ENCODE measurements around the gene HMGB3. TPM values are rescaled to one million over a fixed set of nuclear protein-coding genes. Genes with fewer than 3 reads are reported as not detected.
"Not testable (repeated sequence)": the region's sequence is repeated elsewhere in the genome, so short reads cannot be mapped to it uniquely, and the experiment has no call there.

HMGB3 gene
- total RNA-seq, 1 experiment from 2014 or later, result 251 TPM

DNA sequence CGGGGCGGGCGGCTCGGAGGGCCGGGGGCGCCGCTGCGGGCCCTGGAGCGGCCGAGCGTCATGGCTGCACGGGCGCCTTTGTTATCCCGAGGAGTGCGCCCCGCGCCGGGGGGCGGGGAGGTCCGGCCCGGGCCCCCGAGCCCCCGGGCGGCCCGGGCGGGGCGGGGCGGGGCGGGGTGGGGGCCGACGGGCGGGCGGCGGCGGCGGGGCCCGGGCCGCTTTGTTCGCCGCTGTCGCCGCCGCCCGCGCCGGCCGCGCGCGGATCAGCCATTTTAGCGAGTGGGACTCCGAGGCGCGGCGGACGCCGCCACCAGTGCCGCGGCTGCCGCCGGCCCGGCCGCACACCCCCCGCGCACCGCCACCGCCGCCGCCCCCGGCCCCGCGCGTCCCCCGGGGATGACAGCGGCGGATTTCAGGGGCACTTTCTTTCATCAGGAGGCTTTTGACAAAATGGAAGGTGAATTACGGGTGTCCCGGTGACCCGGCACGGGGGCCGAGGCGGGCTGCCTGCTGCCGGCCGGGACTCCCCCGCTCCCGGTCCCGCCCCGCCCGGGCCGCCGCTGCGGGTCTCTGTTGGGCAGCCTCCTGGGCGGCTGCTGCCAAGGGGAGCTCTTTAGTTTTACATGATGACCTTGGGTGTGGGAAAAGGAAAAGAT, 1.2 kb downstream of the HMGB3 start:
- Histone ChIP-seq H3K36me3 (ENCODE audit: control insufficient read depth, insufficient read depth, low read length) (peaks cover 10% of the 10 kb centered on the region), H3K27ac (ENCODE audit: low read length) (peak overlapping the region; percentile 77), H3K9me3 (ENCODE audit: control insufficient read depth, insufficient read depth, low read depth, low read length) (no peaks in the 10 kb centered on the region), H3K4me3 (ENCODE audit: low read depth in 2 of 2, low read length in 2 of 2) (peak overlapping the region; percentile 67 to 73), H3K4me1 (ENCODE audit: control insufficient read depth, insufficient read depth, low read length) (peaks cover 20% of the 10 kb centered on the region), H3K27me3 (ENCODE audit: control insufficient read depth, insufficient read depth, low read length) (no peaks in the 10 kb centered on the region)
- DNase-seq (ENCODE audit: low read depth, low spot score), result no peak
- peak; percentile 24 for ATAC-seq
- in situ Hi-C loops (cut with HindIII; ENCODE audit: low pct_unique_long_range_greater_than_20kb, low sequenced_read_pairs) (no loop called here), intact Hi-C loops (cut with micrococcal nuclease; ENCODE audit: unreplicated experiment) (loop anchor here (5.0 kb wide), 2 partner anchors 87 to 212 kb away; partner anchors contain the start of gene CD99L2)
- ChIA-PET CTCF (no interaction called here), POLR2A (no interaction called here)
- no TSS peak for BruUV-seq (replicated peaks)
- TF ChIP-seq SIN3A (IDR thresholded peaks at IDR 0.05; ENCODE audit: borderline replicate concordance, insufficient read depth, low read depth, low read length) (peak; percentile 60; the same call in 1 of the 2 replicates), POLR2AphosphoS5 (IDR thresholded peaks at IDR 0.05; ENCODE audit: low read depth, low read length) (no peak)

DNA sequence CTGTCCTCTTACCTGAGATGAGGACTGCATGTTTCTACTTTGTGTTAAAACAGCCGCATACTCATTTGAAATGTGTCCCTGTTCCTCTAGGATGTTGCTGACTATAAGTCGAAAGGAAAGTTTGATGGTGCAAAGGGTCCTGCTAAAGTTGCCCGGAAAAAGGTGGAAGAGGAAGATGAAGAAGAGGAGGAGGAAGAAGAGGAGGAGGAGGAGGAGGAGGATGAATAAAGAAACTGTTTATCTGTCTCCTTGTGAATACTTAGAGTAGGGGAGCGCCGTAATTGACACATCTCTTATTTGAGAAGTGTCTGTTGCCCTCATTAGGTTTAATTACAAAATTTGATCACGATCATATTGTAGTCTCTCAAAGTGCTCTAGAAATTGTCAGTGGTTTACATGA, 4.6 kb downstream of the HMGB3 start:
- H3K27ac ChIP-seq (ENCODE audit: low read length); intact Hi-C loops (cut with micrococcal nuclease; ENCODE audit: unreplicated experiment); H3K27me3 ChIP-seq (ENCODE audit: control insufficient read depth, insufficient read depth, low read length); POLR2A ChIA-PET; H3K4me3 ChIP-seq (ENCODE audit: low read depth in 2 of 2, low read length in 2 of 2); H3K9me3 ChIP-seq (ENCODE audit: control insufficient read depth, insufficient read depth, low read depth, low read length); DNase-seq (ENCODE audit: low read depth, low spot score); ATAC-seq; H3K36me3 ChIP-seq (ENCODE audit: control insufficient read depth, insufficient read depth, low read length); BruUV-seq (replicated peaks); CTCF ChIA-PET; in situ Hi-C loops (cut with HindIII; ENCODE audit: low pct_unique_long_range_greater_than_20kb, low sequenced_read_pairs): not testable (repeated sequence)
- peaks cover 20% of the 10 kb centered on the region for H3K4me1 ChIP-seq (ENCODE audit: control insufficient read depth, insufficient read depth, low read length)

DNA sequence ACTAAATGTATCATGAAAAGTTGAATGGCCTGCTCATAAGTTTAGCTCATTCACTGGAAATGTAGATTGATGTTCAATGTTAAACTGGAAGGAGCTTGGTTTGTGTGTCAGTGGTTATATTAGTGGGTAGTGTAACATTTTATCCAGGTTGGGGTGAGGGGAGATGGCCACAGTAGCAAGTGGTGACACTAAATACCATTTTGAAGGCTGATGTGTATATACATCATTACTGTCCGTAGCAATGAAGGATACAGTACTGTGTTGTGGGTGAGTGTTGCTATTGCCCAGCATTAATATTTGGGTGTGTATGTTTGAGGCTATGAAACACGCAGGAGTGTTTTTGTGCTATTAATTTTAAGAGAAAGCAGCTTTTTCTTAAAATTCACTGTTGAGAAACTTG, 6.3 kb downstream of the HMGB3 start:
- POLR2A ChIA-PET, result no interaction called here
- peaks cover 10% of the 10 kb centered on the region for H3K36me3 ChIP-seq (ENCODE audit: control insufficient read depth, insufficient read depth, low read length)

More for the DNA sequence above, 6.3 kb downstream of the HMGB3 start:
- Histone ChIP-seq H3K27ac (ENCODE audit: low read length) (no peak overlapping the region), H3K9me3 (ENCODE audit: control insufficient read depth, insufficient read depth, low read depth, low read length) (no peaks in the 10 kb centered on the region), H3K4me3 (ENCODE audit: low read depth in 2 of 2, low read length in 2 of 2) (no peak overlapping the region), H3K4me1 (ENCODE audit: control insufficient read depth, insufficient read depth, low read length) (peaks cover 20% of the 10 kb centered on the region), H3K27me3 (ENCODE audit: control insufficient read depth, insufficient read depth, low read length) (no peaks in the 10 kb centered on the region)
- CTCF ChIA-PET, result no interaction called here
- TF ChIP-seq, protein P1, sequence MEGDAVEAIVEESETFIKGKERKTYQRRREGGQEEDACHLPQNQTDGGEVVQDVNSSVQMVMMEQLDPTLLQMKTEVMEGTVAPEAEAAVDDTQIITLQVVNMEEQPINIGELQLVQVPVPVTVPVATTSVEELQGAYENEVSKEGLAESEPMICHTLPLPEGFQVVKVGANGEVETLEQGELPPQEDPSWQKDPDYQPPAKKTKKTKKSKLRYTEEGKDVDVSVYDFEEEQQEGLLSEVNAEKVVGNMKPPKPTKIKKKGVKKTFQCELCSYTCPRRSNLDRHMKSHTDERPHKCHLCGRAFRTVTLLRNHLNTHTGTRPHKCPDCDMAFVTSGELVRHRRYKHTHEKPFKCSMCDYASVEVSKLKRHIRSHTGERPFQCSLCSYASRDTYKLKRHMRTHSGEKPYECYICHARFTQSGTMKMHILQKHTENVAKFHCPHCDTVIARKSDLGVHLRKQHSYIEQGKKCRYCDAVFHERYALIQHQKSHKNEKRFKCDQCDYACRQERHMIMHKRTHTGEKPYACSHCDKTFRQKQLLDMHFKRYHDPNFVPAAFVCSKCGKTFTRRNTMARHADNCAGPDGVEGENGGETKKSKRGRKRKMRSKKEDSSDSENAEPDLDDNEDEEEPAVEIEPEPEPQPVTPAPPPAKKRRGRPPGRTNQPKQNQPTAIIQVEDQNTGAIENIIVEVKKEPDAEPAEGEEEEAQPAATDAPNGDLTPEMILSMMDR (IDR thresholded peaks at IDR 0.05), result no peak
- TF ChIP-seq TCF7L2 (IDR thresholded peaks at IDR 0.05; ENCODE audit: low read depth, low read length), result no peak
- TF ChIP-seq POLR2AphosphoS5 (IDR thresholded peaks at IDR 0.05; ENCODE audit: low read depth, low read length), result 0 out of 2 replicates have a peak, but pooled peaks have one; percentile 18
- TF ChIP-seq, protein P2, sequence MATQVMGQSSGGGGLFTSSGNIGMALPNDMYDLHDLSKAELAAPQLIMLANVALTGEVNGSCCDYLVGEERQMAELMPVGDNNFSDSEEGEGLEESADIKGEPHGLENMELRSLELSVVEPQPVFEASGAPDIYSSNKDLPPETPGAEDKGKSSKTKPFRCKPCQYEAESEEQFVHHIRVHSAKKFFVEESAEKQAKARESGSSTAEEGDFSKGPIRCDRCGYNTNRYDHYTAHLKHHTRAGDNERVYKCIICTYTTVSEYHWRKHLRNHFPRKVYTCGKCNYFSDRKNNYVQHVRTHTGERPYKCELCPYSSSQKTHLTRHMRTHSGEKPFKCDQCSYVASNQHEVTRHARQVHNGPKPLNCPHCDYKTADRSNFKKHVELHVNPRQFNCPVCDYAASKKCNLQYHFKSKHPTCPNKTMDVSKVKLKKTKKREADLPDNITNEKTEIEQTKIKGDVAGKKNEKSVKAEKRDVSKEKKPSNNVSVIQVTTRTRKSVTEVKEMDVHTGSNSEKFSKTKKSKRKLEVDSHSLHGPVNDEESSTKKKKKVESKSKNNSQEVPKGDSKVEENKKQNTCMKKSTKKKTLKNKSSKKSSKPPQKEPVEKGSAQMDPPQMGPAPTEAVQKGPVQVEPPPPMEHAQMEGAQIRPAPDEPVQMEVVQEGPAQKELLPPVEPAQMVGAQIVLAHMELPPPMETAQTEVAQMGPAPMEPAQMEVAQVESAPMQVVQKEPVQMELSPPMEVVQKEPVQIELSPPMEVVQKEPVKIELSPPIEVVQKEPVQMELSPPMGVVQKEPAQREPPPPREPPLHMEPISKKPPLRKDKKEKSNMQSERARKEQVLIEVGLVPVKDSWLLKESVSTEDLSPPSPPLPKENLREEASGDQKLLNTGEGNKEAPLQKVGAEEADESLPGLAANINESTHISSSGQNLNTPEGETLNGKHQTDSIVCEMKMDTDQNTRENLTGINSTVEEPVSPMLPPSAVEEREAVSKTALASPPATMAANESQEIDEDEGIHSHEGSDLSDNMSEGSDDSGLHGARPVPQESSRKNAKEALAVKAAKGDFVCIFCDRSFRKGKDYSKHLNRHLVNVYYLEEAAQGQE (IDR thresholded peaks at IDR 0.05; ENCODE audit: insufficient read depth in 1 of 2, low read depth in 2 of 2, low read length in 1 of 2), result no peak
- no peak for TF ChIP-seq SIN3A (IDR thresholded peaks at IDR 0.05; ENCODE audit: borderline replicate concordance, insufficient read depth, low read depth, low read length)
- BruUV-seq (replicated peaks), result no TSS peak
- intact Hi-C loops (cut with micrococcal nuclease; ENCODE audit: unreplicated experiment) (no loop called here), in situ Hi-C loops (cut with HindIII; ENCODE audit: low pct_unique_long_range_greater_than_20kb, low sequenced_read_pairs) (no loop called here)
- DNase-seq (ENCODE audit: low read depth, low spot score) (no peak), ATAC-seq (no peak)
